Brain microvascular endothelial cell (primary cell): ENCODE data around the gene TMEM273.

ENCODE experiments used
- DNase-seq: peaks from one replicate; pipeline ENCODE4 v3.0.0-alpha.2; 2020
- H3K27ac ChIP-seq: fragments of 250-450 bp; sonication (Bioruptor Pico); 2 replicates; pipeline ENCODE4 v1.5.1; 2020; ENCODE audit warnings: mild to moderate bottlenecking, moderate library complexity
- H3K27me3 ChIP-seq: fragments of 250-450 bp; sonication (Bioruptor Pico); replicated peaks from 2 replicates; pipeline ENCODE4 v1.5.1; 2020; ENCODE audit warnings: mild to moderate bottlenecking
- H3K36me3 ChIP-seq: fragments of 250-450 bp; sonication (Bioruptor Pico); replicated peaks from 2 replicates; pipeline ENCODE4 v1.5.1; 2020; ENCODE audit warnings: mild to moderate bottlenecking
- H3K4me3 ChIP-seq: 2 replicates; pipeline ENCODE4 v1.5.1; 2011; ENCODE audit warnings: low read depth, mild to moderate bottlenecking, control low read depth, low read length, moderate library complexity
- in situ Hi-C: cut with HindIII; loops from 2 replicates; pipeline ENCODE4 v1.10.0; 2017; ENCODE audit warnings: low sequenced_read_pairs, low pct_ligation_motif_present
- TF ChIP-seq, protein P1 (sequence below): IDR thresholded peaks from 2 replicates; pipeline ENCODE4 v1.5.1; 2011; ENCODE audit warnings: low read depth, mild to moderate bottlenecking, moderate library complexity, low read length, control low read depth, inconsistent platforms; ENCODE audit errors: missing control alignments

TMEM273 gene

GRCh38 chr10:49107111-49107886 lies 80.9 kb downstream of the TMEM273 start:
- TF ChIP-seq, protein P1, sequence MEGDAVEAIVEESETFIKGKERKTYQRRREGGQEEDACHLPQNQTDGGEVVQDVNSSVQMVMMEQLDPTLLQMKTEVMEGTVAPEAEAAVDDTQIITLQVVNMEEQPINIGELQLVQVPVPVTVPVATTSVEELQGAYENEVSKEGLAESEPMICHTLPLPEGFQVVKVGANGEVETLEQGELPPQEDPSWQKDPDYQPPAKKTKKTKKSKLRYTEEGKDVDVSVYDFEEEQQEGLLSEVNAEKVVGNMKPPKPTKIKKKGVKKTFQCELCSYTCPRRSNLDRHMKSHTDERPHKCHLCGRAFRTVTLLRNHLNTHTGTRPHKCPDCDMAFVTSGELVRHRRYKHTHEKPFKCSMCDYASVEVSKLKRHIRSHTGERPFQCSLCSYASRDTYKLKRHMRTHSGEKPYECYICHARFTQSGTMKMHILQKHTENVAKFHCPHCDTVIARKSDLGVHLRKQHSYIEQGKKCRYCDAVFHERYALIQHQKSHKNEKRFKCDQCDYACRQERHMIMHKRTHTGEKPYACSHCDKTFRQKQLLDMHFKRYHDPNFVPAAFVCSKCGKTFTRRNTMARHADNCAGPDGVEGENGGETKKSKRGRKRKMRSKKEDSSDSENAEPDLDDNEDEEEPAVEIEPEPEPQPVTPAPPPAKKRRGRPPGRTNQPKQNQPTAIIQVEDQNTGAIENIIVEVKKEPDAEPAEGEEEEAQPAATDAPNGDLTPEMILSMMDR, result no peak
- Histone ChIP-seq H3K4me3 (no peak overlapping the region), H3K36me3 (no peaks in the 10 kb centered on the region), H3K27ac (no peak overlapping the region), H3K27me3 (no peaks in the 10 kb centered on the region)
- no peak for DNase-seq
- in situ Hi-C loops, result no loop called here

DNA sequence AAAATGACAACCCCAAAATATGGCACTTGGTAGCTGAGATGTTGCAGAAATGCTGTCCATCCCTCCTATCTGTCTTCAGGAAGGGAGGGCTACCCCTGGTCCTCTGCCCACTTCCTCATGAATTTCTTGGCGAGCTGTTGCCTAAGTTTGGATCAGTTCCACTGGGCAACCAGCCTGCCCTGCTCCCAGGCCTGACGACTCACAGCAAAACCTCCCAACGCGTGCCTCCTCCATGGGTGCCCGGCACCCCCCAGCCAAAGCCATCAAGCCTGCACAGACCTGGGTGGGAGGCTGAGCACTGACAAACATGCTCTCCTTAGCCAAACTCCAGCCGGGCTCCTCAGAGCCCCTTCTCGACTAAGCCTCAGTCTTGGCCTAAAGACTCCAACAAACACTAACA lies 81.7 kb downstream of the TMEM273 start:
- DNase-seq, result no peak
- in situ Hi-C loops, result no loop called here
- H3K27ac ChIP-seq, result no peak overlapping the region
- no peaks in the 10 kb centered on the region for H3K36me3 ChIP-seq
- H3K27me3 ChIP-seq, result no peaks in the 10 kb centered on the region
- H3K4me3 ChIP-seq, result no peak overlapping the region
- TF ChIP-seq, protein P1, result no peak

DNA sequence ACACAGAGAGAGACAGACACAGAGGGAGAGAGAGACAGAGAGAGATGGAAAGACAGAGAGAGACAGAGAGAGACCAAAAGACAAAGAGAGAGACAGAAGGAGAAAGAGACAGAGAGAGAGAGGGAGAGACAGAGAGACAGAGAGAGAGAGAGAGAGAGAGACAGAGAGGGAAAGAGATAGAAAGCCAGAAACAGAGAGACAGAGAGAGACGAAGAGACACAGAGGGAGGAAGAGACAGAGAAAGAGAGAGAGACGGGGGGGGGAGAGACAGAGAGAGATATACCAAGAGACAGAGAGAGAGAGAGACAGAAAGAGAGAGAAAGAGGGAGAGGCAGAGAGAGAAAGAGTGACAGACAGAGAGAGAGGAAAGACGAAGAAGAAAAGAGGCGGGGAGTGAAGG lies 83.1 kb downstream of the TMEM273 start:
- in situ Hi-C loops, result no loop called here
- no peak for DNase-seq
- no peaks in the 10 kb centered on the region for H3K27me3 ChIP-seq
- TF ChIP-seq, protein P1, result no peak
- no peak overlapping the region for H3K27ac ChIP-seq
- no peaks in the 10 kb centered on the region for H3K36me3 ChIP-seq
- no peak overlapping the region for H3K4me3 ChIP-seq
